ENCODE measurements around the gene PIK3CB. TPM values are rescaled to one million over a fixed set of nuclear protein-coding genes. Genes with fewer than 3 reads are reported as not detected.

Gene PIK3CB
- total RNA-seq, 2 experiments from 2014 or later, result 23.0 to 26.4 TPM

DNA sequence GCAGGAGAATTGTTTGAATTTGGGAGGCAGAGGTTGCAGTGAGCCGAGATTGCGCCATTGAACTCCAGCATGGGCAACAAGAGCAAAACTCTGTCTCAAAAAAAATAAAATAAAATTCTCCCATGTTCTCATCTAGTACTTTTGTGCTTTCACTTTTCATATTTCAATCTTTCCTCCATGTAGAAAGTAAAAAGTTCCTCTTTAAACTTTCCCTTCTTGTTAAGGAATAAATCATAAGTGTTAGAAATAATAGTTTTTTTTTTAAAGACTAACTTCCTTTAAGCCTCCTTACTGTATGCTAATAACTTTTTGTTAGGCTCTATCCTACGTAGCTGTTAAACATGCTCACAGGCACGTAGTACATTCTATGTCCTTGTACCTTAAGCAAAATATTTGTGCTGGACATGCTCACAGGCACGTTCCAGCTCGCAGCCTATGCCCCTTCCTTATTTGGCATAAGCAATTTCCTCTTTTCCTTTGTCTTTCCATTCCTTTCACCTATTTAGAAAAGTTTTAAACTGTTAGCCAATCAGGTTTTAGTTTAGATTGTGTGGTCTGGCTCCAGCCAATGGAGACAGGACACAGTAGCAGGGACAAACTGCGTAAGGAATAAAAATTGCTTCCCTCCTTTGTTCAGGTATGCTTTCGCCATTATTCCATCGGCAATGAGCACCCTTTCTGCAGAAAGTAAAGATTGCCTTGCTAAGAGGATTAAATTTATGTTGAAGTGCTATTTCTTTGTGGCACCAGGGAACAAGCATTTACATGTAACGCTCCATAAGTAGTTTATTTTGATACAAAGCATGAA lies 38.9 kb upstream of the PIK3CB start:
- DNase-seq (no peak), ATAC-seq (ENCODE audit: poor library complexity) (no peak)
- peaks cover 0 to 4% of the 10 kb centered on the region in 2 experiments for H3K9me3 ChIP-seq (ENCODE audit: control insufficient read depth in 1 of 2, insufficient read depth in 1 of 2, low read length in 2 of 2)
- Mint-ChIP-seq H3K4me3 (no peak overlapping the region), H3K9me3 (peaks cover 11% of the 10 kb centered on the region), H3K4me1 (ENCODE audit: low read depth) (no peaks in the 10 kb centered on the region), H3K36me3 (ENCODE audit: low read depth) (no peaks in the 10 kb centered on the region), H3K27me3 (no peaks in the 10 kb centered on the region), H3K27ac (no peak overlapping the region)
- TF ChIP-seq, protein P1, sequence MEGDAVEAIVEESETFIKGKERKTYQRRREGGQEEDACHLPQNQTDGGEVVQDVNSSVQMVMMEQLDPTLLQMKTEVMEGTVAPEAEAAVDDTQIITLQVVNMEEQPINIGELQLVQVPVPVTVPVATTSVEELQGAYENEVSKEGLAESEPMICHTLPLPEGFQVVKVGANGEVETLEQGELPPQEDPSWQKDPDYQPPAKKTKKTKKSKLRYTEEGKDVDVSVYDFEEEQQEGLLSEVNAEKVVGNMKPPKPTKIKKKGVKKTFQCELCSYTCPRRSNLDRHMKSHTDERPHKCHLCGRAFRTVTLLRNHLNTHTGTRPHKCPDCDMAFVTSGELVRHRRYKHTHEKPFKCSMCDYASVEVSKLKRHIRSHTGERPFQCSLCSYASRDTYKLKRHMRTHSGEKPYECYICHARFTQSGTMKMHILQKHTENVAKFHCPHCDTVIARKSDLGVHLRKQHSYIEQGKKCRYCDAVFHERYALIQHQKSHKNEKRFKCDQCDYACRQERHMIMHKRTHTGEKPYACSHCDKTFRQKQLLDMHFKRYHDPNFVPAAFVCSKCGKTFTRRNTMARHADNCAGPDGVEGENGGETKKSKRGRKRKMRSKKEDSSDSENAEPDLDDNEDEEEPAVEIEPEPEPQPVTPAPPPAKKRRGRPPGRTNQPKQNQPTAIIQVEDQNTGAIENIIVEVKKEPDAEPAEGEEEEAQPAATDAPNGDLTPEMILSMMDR (IDR thresholded peaks at IDR 0.05), result no peak
- no peak overlapping the region for H3K4me3 ChIP-seq (ENCODE audit: low read length)
- POLR2A ChIA-PET, result no interaction called here
- intact Hi-C loops (cut with DNase I, micrococcal nuclease), result no loop called here
- CTCF ChIA-PET, result no interaction called here
- H3K27me3 ChIP-seq (ENCODE audit: control insufficient read depth in 1 of 2, insufficient read depth in 2 of 2, low read length in 2 of 2), result no peaks in the 10 kb centered on the region
- H3K4me1 ChIP-seq (ENCODE audit: insufficient read depth, low read length), result no peaks in the 10 kb centered on the region
- no peaks in the 10 kb centered on the region for H3K36me3 ChIP-seq (ENCODE audit: insufficient read depth, low read length)
- H3K27ac ChIP-seq (ENCODE audit: low read depth in 1 of 2, low read length in 2 of 2), result no peak overlapping the region

- no peaks in the 10 kb centered on the region for H3K4me1 ChIP-seq (ENCODE audit: insufficient read depth, low read length)
- CTCF ChIA-PET, result interaction anchor here (0.6 kb wide), 1 partner anchor 57 kb away, joined by 3 read pairs; no protein-coding TSS in a partner anchor
- H3K9me3 Mint-ChIP-seq, result peaks cover 11% of the 10 kb centered on the region
These were observed 37.9 kb upstream of the PIK3CB start for GRCh38 chr3:138872632-138873031.

DNA sequence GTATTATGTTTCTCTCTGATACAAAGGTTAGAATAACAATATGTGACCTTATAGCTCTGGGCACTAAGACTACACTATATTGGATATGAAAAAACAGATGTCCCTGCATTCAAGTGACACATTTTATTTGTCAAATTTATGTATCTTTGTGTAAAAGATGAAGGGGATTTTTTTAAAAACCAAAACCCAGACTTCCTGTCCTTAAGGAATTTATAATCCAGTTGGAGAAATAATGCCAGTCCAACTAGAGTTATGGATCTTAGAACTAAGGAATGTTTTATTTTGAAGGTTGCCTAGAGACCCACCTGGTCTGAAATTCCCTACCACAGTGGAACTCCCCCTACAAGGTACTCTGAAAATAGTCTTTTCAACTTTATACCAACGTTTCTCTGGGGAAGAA lies 33.3 kb upstream of the PIK3CB start:
- TF ChIP-seq, protein P1 (IDR thresholded peaks at IDR 0.05), result no peak
- no peaks in the 10 kb centered on the region for H3K4me1 Mint-ChIP-seq (ENCODE audit: low read depth)
- H3K27ac Mint-ChIP-seq, result no peak overlapping the region
- no peaks in the 10 kb centered on the region for H3K27me3 ChIP-seq (ENCODE audit: control insufficient read depth in 1 of 2, insufficient read depth in 2 of 2, low read length in 2 of 2)
- no peaks in the 10 kb centered on the region for H3K9me3 ChIP-seq (ENCODE audit: control insufficient read depth in 1 of 2, insufficient read depth in 1 of 2, low read length in 2 of 2)
- intact Hi-C loops (cut with DNase I, micrococcal nuclease), result no loop called here
- no peak for ATAC-seq (ENCODE audit: poor library complexity)
- H3K27me3 Mint-ChIP-seq, result no peaks in the 10 kb centered on the region
- no peaks in the 10 kb centered on the region for H3K9me3 Mint-ChIP-seq
- ChIA-PET POLR2A (no interaction called here), CTCF (no interaction called here)
- H3K27ac ChIP-seq (ENCODE audit: low read depth in 1 of 2, low read length in 2 of 2), result no peak overlapping the region
- H3K4me3 ChIP-seq (ENCODE audit: low read length), result no peak overlapping the region
- H3K4me3 Mint-ChIP-seq, result no peak overlapping the region
- H3K4me1 ChIP-seq (ENCODE audit: insufficient read depth, low read length), result no peaks in the 10 kb centered on the region
- no peak for DNase-seq
- H3K36me3 Mint-ChIP-seq (ENCODE audit: low read depth), result no peaks in the 10 kb centered on the region
- H3K36me3 ChIP-seq (ENCODE audit: insufficient read depth, low read length), result no peaks in the 10 kb centered on the region

More at GRCh38 chr3:138872632-138873031, 37.9 kb upstream of the PIK3CB start:
- Mint-ChIP-seq H3K27ac (no peak overlapping the region), H3K4me3 (no peak overlapping the region), H3K27me3 (no peaks in the 10 kb centered on the region), H3K4me1 (ENCODE audit: low read depth) (no peaks in the 10 kb centered on the region), H3K36me3 (ENCODE audit: low read depth) (no peaks in the 10 kb centered on the region)
- no peak for ATAC-seq (ENCODE audit: poor library complexity)
- DNase-seq, result no peak
- no peaks in the 10 kb centered on the region for H3K36me3 ChIP-seq (ENCODE audit: insufficient read depth, low read length)
- H3K4me3 ChIP-seq (ENCODE audit: low read length), result no peak overlapping the region
- TF ChIP-seq, protein P1 (IDR thresholded peaks at IDR 0.05), result no peak
- no peak overlapping the region for H3K27ac ChIP-seq (ENCODE audit: low read depth in 1 of 2, low read length in 2 of 2)
- no peaks in the 10 kb centered on the region for H3K27me3 ChIP-seq (ENCODE audit: control insufficient read depth in 1 of 2, insufficient read depth in 2 of 2, low read length in 2 of 2)
- intact Hi-C loops (cut with DNase I, micrococcal nuclease), result no loop called here
- peaks cover 0 to 4% of the 10 kb centered on the region in 2 experiments for H3K9me3 ChIP-seq (ENCODE audit: control insufficient read depth in 1 of 2, insufficient read depth in 1 of 2, low read length in 2 of 2)
- POLR2A ChIA-PET, result no interaction called here
